GM21367 (cell line): ENCODE results near the gene PRC1.

Source experiments
- ATAC-seq: cut with Tn5 transposase; IDR thresholded peaks from one replicate; pipeline ENCODE4 v1.9.1; 2021; ENCODE audit not compliant: unreplicated experiment

The PRC1 gene

DNA sequence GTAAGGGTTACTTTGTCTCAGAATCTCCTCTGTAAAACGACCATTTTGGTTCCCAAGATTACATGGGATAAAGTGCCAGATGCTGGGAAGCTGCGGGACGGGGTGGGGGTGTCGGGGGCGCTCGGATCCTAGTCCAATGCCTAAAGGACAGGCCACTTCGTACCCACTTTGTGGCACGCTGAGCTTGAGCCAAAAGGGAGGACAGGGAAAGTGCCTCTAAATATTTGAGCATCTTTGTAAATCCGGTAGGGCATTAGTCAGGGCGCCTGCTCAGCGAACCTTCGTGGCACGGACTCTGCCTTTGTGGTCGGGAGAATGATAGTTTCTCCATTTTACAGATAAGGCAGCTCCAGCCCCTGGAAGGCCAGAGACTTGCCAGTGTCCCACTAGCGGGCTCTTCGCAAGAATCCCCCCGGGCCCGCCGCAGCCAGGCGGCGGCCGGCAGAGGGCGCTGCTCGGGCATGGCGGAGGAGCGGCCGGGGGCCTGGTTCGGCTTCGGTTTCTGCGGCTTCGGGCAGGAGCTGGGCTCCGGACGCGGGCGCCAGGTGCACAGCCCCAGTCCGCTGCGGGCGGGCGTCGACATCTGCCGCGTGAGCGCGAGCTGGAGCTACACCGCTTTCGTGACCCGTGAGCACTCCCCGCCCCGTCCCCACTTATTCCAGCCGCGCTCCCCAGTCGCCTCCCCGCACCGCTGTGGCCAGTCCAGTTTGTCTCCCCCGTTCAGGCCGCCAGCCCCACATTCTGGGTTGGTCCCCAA lies 37.9 kb downstream of the PRC1 start:
- ATAC-seq: no peak

DNA sequence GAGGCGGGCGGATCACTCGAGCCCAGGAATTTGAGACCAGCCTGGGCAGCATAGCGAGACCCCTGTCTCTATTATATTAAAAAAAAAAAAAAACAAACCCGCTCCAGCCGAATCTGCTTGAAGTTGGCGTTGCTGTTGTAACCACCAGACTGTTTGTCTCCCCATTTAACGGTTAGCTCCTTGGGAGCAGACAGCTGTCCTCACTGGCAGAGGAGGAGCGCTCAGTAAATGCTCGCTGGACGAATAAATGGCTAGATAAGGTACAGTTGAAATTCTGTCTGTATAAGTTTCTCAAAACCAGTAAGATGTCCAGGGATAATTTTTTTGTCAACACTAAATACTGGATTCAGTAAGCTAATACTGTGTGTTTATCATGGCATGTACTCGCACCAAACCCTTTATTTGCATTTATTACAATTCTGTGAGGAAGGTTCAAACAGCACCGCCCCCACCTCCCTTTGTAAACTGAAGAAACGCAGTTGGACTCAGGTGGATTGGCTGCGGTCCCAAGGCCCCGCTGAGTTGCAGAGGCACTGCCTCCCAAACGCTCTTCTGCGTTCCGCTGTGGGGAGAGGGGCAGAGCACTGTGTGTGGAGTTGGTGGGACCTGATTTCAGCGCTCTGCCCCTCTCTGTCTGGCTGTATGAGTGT lies 38.6 kb downstream of the PRC1 start:
- no peak for ATAC-seq

DNA sequence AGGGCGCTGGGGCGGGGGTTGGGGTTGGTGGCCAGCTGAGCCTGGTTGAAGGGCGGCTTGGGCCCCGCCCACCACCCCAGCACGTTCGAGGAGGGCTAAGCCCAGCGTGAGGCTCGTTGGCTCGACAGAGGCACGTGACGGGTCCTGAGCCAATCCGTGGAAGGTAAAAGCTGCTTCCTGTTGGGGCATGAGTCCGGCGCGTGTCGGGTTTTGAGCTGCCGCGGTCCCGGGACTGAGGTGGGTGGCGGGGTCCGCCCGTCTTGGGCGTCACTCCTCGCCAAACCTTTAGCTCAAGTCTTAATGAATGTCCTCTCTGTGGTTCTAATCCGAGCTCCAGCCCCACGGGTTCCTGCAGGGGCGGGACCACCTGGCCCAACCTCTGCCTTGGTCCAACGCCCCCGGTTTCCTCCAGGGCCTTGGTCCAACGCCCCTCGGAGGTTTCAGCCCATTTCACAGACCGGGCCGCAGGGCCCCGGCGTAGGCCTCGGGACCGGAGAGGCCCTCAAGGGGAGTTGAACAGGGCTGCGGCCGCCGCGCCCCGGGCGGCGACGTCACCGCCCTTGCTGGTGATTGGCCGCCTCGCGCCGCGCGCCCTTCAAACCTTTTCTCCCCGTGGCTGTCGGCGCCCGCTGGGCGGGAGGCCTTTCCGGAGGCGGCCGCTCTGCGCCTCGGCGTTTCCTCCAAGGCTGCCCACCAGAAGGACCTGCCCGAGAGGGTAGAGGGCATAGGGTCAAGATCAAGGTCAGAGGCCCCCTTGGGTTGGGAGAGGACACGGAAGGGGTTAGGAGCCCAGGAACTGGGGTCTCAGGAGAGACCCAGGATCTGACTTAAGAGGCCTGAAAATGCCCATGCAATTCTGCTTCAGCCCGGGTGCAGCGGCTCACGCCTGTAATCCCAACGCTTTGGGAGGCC lies 39.4 kb downstream of the PRC1 start, which contains the start of gene RCCD1:
Gene RCCD1, plus strand, starts transcription at position 173 of the 912 bp plus-strand sequence. CDS start 1,851 bp downstream, outside the sequence.
- peak; percentile 93 for ATAC-seq

DNA sequence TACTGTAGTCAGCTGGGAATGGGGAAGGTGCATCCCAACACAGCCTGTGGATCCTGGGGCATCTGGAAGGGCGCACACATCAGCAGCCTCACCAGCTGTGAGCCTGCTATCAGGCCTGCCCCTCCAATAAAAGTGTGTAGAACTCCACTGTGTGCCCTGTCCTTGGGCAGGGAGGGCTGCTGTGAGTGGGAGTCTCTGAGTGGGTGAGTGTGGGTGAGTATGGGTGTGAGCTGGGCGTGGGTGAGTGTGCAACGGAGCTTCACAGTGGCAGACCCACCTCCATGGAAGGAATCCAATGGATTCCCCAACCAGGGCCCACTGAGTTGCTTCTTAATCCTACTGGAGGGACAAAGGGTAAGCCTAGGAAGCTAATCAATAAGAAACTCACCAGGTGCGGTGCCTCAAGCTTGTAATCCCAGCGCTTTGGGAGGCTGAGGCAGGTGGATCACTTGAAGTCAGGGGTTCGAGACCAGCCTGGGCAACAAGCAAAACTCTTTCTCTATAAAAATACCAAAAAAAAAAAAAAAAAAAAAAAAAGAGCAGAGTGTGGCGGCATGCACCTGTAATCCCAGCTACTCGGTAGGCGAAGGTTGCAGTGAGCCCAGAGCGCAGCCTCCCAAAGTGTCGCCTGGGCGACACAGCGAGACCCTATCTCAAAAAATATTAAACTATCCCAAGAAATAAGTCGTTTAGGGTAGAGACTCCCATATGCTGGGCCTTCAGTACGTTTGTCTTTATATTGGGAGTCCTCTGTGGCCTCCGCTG lies 40.2 kb downstream of the PRC1 start:
- no peak for ATAC-seq

DNA sequence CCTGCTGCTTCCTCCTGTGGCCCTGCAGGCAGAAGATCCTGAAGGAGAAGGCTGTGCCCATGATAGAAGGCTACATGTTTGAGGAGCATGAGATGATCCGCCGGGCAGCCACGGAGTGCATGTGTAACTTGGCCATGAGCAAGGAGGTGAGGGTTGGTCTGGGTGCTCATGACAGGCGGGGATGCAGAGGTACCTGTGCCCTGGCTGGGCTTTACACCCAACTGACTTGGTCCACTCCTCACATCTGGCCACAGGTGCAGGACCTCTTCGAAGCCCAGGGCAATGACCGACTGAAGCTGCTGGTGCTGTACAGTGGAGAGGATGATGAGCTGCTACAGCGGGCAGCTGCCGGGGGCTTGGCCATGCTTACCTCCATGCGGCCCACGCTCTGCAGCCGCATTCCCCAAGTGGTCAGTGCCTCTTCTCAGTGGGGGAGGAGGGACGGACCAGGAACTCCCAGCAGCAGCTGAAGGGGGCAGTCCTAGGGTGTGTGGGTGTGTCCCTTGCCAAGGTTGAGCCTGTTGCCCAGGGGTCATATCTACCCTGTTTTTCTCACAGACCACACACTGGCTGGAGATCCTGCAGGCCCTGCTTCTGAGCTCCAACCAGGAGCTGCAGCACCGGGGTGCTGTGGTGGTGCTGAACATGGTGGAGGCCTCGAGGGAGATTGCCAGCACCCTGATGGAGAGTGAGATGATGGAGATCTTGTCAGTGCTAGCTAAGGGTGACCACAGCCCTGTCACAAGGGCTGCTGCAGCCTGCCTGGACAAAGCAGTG lies 41.2 kb downstream of the PRC1 start:
- no peak for ATAC-seq

DNA sequence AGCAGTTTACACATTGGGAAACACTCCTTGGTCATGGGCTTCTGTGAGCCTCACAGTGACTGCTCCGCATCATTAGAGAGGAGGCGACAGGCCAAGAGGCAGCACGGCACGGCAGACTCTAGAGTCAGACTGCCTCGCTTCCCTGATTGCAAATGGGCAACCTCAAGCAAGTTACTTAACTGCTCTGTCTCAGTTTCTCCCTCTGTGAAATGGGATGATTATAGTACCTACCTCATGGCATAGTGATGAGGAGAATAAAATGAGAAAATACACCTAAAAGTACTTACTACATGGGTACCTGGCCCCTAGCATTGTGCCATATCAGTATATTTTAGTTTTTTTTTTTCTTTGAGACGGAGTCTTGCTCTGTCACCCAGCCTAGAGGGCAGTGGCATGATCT lies 43.7 kb downstream of the PRC1 start:
- ATAC-seq: no peak

DNA sequence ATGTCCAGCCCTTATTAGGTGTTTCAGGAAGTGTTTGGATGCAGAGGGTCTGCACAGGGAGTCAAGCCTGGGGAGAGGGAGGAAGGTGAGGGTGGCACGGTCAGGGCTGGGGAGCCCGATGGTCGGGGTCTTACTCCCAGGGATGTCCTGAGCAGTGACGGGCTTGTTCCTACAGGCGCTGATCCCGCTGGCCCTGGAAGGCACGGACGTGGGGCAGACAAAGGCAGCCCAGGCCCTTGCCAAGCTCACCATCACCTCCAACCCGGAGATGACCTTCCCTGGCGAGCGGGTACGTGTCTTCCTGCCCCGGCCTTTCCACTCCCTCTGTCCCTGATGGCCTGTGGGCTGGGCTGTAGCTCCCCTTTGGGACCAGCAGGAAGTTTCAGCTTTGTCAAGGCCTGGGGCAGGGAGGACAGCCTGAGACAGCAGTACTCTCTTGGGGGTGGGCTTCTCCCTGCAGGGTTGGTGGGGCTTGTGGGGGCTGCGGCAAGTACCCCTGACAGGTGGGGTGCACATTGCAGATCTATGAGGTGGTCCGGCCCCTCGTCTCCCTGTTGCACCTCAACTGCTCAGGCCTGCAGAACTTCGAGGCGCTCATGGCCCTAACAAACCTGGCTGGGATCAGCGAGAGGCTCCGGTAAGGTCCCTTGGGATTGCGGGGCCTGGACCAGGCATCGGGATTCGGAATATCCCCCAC lies 44.2 kb downstream of the PRC1 start:
- ATAC-seq: no peak

DNA sequence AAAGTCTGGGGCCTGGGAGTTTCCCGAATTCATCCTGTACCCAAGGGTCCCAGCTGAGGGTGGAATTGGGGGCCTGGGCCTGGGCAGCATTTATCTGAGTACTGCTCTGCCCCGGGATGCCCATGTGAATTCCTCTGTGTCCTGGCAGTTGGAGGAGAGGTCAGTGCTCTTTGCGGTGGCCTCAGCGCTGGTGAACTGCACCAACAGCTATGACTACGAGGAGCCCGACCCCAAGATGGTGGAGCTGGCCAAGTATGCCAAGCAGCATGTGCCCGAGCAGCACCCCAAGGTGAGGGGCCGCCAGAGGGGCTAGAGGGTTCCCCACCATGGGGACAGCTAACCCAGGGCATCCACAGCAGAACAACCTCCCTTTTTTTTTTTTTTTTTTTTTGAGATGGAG lies 45.8 kb downstream of the PRC1 start:
- ATAC-seq: no peak

DNA sequence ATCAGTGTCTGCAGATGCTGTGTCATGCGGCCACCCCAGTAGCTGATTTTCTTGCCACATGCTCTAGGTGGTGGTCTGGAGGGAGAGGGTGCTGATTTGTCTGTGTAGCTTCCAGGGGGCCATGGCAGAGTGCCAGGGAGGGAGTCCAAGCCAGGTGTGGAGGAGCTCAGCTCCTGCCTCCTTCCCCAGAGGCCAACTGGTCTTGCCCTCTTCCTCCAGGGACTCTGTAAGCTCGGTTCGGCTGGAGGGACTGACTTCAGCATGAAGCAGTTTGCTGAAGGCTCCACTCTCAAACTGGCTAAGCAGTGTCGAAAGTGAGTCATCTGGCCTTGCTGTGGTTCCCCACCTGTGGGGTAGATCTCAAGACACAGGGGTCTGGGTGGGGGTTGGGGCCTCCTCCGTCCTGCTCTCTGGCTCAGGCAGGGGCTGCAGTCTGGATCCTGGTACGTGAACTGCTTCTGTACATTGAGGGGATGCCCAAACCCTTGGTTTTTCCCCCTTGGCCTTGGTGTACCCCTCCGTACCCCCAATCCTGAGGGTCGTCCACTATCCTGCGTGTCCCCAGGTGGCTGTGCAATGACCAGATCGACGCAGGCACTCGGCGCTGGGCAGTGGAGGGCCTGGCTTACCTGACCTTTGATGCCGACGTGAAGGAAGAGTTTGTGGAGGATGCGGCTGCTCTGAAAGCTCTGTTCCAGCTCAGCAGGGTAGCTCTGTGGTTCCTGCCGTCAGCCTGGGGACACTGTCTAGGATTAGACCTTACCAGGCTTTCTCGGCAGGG lies 46.6 kb downstream of the PRC1 start:
- ATAC-seq: no peak

DNA sequence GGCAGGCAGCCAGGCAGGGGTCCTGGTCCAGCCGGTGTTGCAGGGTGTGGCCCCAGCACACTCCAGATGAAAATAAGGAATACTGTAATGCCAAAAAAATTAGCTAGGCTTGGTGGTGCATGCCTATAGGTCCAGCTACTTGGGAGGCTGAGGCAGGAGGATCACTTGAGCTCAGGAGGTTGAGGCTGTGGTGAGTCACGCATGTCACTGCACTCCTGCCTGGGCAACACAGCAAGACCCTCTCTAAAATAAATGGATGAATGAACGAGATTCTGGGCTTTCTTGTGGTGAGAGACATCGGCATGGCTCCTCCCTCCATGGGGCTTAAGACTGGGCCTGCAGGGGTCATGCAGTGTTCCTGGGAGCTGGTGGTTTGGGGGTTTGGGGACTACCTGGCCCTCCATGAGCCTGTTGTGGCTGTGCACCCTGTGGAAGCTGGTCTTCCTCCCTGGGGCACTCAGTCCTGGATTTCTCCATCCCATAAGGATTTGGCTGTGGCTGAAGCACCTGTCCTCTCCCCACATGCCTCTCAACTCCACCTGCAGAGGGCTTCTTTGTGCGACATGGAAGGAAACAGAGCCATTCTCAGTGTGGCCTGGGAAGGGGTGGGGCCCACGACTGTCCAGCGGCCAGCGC lies 47.3 kb downstream of the PRC1 start:
- ATAC-seq: no peak

DNA sequence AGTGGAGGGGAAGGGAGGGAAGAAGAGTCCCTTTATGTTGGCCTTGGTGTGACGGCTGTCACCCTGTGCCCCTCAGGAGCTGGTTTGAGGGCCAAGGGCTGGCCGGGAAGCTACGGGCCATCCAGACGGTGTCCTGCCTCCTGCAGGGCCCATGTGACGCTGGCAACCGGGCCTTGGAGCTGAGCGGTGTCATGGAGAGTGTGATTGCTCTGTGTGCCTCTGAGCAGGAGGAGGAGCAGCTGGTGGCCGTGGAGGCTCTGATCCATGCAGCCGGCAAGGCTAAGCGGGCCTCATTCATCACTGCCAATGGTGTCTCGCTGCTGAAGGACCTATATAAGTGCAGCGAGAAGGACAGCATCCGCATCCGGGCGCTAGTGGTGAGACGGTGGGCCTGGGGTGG lies 47.8 kb downstream of the PRC1 start:
- no peak for ATAC-seq

DNA sequence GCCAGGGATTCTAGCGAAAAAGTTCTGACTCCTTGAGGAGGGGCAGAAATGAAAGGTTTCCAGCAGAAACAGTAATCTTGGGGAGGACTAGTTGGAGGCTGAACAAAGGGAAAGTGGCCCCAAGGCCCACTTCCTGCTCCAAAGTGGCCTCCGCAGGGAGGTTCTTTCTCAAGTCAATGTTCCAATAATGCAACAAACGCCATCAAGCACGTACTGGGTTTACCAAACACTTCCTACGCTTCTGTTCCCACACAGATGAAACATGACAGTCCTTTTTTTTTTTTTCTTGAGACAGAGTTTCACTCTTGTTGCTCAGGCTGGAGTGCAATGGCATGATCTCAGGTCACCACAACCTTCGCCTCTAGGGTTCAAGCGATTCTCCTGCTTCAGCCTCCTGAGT lies 49.2 kb downstream of the PRC1 start:
- no peak for ATAC-seq

DNA sequence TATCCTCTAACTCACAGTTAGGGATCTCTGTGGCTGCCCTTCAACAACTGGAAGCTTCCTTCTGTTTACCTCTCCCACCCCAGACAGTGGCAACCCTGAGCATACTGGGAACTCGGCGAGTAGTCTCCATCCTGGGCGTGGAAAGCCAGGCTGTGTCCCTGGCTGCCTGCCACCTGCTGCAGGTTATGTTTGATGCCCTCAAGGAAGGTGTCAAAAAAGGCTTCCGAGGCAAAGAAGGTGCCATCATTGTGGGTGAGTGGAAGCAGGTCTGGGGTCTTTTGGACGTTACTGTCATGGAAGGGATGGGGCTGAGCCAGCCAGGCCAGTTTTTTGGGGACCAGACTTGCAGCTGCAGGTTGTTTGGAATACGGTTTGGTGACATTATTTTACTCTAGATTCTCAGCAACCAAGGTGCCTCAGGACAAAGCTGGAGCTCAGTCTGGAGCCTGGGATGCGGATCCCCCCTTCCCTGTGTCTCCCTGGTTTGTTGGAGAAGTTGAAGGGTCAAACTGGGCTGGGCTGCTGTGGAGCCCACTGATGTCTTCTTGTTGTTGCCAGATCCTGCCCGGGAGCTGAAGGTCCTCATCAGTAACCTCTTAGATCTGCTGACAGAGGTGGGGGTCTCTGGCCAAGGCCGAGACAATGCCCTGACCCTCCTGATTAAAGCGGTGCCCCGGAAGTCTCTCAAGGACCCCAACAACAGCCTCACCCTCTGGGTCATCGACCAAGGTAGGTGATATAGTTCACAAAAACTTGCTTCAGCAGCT lies 51.8 kb downstream of the PRC1 start:
- no peak for ATAC-seq

DNA sequence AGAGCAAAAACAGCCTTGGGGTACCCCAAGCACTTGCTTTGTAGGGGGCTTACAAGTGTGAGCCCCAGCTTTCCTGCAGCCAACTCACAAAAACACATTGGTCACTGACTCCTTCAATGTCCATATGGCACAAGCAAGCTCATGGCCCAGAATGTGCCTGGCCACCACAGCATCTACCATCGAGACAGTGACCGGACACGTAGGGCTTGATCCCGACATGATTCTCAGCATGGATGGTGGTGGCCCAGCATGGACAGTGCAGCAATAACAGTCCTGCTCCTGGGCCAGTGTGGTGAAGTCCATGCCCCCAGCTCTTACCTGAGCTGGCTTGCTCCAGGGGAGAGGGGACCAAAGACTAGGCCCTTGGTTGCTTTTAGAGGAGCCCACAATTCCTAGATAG lies 53.3 kb downstream of the PRC1 start:
- ATAC-seq: no peak

DNA sequence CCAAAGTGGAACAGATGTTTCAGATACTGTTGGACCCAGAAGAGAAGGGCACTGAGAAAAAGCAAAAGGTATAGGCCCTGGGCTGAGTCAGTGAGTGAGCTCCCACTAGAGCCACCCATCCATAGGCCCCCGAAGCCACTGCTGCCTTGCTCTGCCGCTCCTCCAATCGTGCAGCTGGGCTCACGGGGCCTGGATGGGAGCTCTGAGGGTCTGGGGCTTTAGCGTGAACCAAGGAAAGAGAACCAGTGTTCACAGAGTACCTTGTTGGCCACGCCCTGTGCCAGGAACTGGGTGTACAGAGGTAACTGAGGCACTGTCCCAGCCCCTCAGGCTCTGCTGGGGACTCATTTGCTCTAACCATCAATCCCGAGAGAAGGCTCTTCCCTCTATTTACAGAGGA lies 54.6 kb downstream of the PRC1 start:
- no peak for ATAC-seq

DNA sequence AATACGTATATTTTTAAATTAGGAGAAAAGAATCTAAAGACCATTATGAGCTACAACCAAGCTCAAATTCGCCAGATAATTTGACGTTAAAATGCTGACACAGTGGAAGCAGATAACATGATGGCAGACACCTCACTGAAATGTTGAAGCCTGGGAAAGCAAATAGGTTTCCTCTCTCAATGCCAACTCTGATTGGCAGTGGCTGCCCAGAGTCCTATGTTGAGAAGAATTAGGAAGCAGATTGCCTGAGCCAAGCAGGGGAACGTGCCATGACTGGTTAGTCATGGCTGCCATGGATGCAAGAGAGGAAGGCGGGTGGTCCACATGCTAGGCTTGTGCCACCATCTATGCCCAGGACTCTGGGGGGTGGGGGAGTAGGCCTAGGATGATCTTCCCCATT lies 56.1 kb downstream of the PRC1 start:
- ATAC-seq: no peak

DNA sequence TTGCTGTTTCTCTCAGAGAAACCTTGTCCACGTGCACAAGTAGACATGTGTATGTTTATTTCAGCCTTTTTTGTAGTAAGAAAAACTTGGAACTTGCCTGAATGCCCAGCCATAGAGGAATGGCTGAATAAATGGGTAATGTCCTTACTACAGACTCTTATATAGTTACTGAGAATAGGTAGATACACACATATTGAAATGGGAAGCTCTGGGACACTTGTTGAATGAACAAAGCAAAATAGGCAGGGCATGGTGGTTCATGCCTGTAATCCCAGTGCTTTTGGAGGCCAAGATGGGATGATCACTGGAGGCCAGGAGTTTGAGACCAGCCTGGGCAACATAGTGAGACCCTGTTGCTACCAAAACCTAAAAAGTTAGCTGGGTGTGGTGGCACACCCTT lies 57.5 kb downstream of the PRC1 start:
- no peak for ATAC-seq
